HEK293 (cell line): ENCODE measurements around the gene MEF2C.
A peak's percentile ranks its signal among the peaks of the same experiment; 100 is the strongest.

Experiments used
- CTCF ChIA-PET: fragments of 350-600 bp; formaldehyde crosslinking; extraction: SDS; loops from one replicate; lab custom pipeline; 2021; ENCODE audit warnings: antibody characterized with exemption; lab: Yijun Ruan, JAX
- POLR2A ChIA-PET: fragments of 300-600 bp; formaldehyde crosslinking; extraction: SDS; loops from one replicate; lab custom pipeline; 2020; ENCODE audit warnings: antibody characterized with exemption, inconsistent platforms; lab: Yijun Ruan, JAX
- H3K27ac ChIP-seq: fragments of 200-500 bp; sonication (Bioruptor generic); 2 replicates; pipeline ENCODE4 v1.5.1; 2014; ENCODE audit warnings: low read depth, low read length, control low read depth, inconsistent platforms; ENCODE audit errors: extremely low read depth
- H3K36me3 ChIP-seq, 2 experiments: fragments of 200-500 bp in 1 of 2; sonication (Bioruptor generic) in 1 of 2; 1 replicate in 1 of 2; 2 replicates in 1 of 2; pipeline ENCODE4 v1.5.1; 2014 to 2017; ENCODE audit warnings: inconsistent platforms in 2 of 2, low read length in 2 of 2; ENCODE audit not compliant: control insufficient read depth in 2 of 2, insufficient read depth in 1 of 2
- H3K4me1 ChIP-seq: fragments of 200-500 bp; sonication (Bioruptor generic); 2 replicates; pipeline ENCODE4 v1.5.1; 2014; ENCODE audit warnings: mild to moderate bottlenecking, low read length, inconsistent platforms; ENCODE audit not compliant: control insufficient read depth, insufficient read depth
- H3K4me3 ChIP-seq: 2 replicates; pipeline ENCODE4 v1.5.1; 2011; ENCODE audit warnings: low read depth, mild to moderate bottlenecking, control low read depth, low read length, moderate library complexity
- H3K9me3 ChIP-seq: fragments of 200-500 bp; sonication (Bioruptor generic); 2 replicates; pipeline ENCODE4 v1.5.1; 2014; ENCODE audit warnings: low read depth, low read length, inconsistent platforms; ENCODE audit not compliant: control insufficient read depth, insufficient read depth
- EGR2 ChIP-seq: fragments of 450-650 bp; formaldehyde crosslinking; IDR thresholded peaks from 2 replicates; pipeline ENCODE4 v1.5.1; 2016; ENCODE audit warnings: low read depth, missing biosample characterization, missing genetic modification characterization
- HOXD13 ChIP-seq: sonication (generic); formaldehyde crosslinking; IDR thresholded peaks from 2 replicates; pipeline ENCODE4 v1.8.0; 2022; ENCODE audit warnings: missing genetic modification reagents, borderline replicate concordance
- IKZF3 ChIP-seq: fragments of 450-650 bp; IDR thresholded peaks from 2 replicates; pipeline ENCODE4 v1.5.0; 2018; ENCODE audit warnings: missing biosample characterization, mild to moderate bottlenecking, missing genetic modification characterization, moderate library complexity
- MYNN ChIP-seq: fragments of 450-650 bp; formaldehyde crosslinking; IDR thresholded peaks from 2 replicates; pipeline ENCODE4 v1.5.1; 2016; ENCODE audit warnings: missing biosample characterization, missing genetic modification characterization, borderline replicate concordance
- PRDM1 ChIP-seq: fragments of 450-650 bp; formaldehyde crosslinking; IDR thresholded peaks from 2 replicates; pipeline ENCODE4; 2016; ENCODE audit warnings: missing biosample characterization, missing genetic modification characterization
- SP2 ChIP-seq: fragments of 450-650 bp; formaldehyde crosslinking; IDR thresholded peaks from 2 replicates; pipeline ENCODE4 v1.5.1; 2016; ENCODE audit warnings: missing biosample characterization, missing genetic modification characterization
- ZNF324 ChIP-seq: fragments of 450-650 bp; formaldehyde crosslinking; IDR thresholded peaks from 2 replicates; pipeline ENCODE4 v1.5.1; 2016; ENCODE audit warnings: missing biosample characterization, missing genetic modification characterization
- ZNF366 ChIP-seq: fragments of 450-650 bp; formaldehyde crosslinking; conservative IDR thresholded peaks from 2 replicates; pipeline ENCODE4 v1.5.1; 2016; ENCODE audit warnings: missing biosample characterization, missing genetic modification characterization
- ZNF423 ChIP-seq: fragments of 450-650 bp; formaldehyde crosslinking; IDR thresholded peaks from 2 replicates; pipeline ENCODE4 v1.5.1; 2016; ENCODE audit warnings: missing biosample characterization, missing genetic modification characterization
- ZNF561 ChIP-seq: fragments of 450-650 bp; IDR thresholded peaks from 2 replicates; pipeline ENCODE4 v1.5.1; 2018; ENCODE audit warnings: missing biosample characterization, missing genetic modification characterization, borderline replicate concordance
- ZNF610 ChIP-seq: fragments of 450-650 bp; formaldehyde crosslinking; IDR thresholded peaks from 2 replicates; pipeline ENCODE4 v1.5.1; 2016; ENCODE audit warnings: missing biosample characterization, missing genetic modification characterization, borderline replicate concordance
- ZNF76 ChIP-seq: fragments of 450-650 bp; formaldehyde crosslinking; IDR thresholded peaks from 2 replicates; pipeline ENCODE4; 2016; ENCODE audit warnings: low read depth, missing biosample characterization, missing genetic modification characterization, borderline replicate concordance
- ZNF777 ChIP-seq: fragments of 450-650 bp; formaldehyde crosslinking; IDR thresholded peaks from 2 replicates; pipeline ENCODE4 v1.5.1; 2017; ENCODE audit warnings: missing biosample characterization, missing genetic modification characterization, borderline replicate concordance
- TF ChIP-seq, protein P1 (sequence below): fragments of 450-650 bp; formaldehyde crosslinking; IDR thresholded peaks from 2 replicates; pipeline ENCODE4 v1.5.1; 2016; ENCODE audit warnings: missing biosample characterization, missing genetic modification characterization
- TF ChIP-seq, protein P2 (sequence below): fragments of 450-650 bp; formaldehyde crosslinking; IDR thresholded peaks from 2 replicates; pipeline ENCODE4 v1.5.1; 2016; ENCODE audit warnings: missing biosample characterization, missing genetic modification characterization
- TF ChIP-seq, protein P3 (sequence below): fragments of 450-650 bp; IDR thresholded peaks from 2 replicates; pipeline ENCODE4 v1.5.1; 2018; ENCODE audit warnings: missing biosample characterization, mild to moderate bottlenecking, missing genetic modification characterization
- TF ChIP-seq, protein P4 (sequence below): fragments of 450-650 bp; IDR thresholded peaks from 2 replicates; pipeline ENCODE4 v1.5.1; 2018; ENCODE audit warnings: missing biosample characterization, missing genetic modification characterization
- TF ChIP-seq, protein P5 (sequence below): fragments of 450-650 bp; formaldehyde crosslinking; conservative IDR thresholded peaks from 2 replicates; pipeline ENCODE4 v1.5.1; 2016; ENCODE audit warnings: low read depth, missing biosample characterization, missing genetic modification characterization
- TF ChIP-seq, protein P6 (sequence below): fragments of 450-650 bp; formaldehyde crosslinking; IDR thresholded peaks from 2 replicates; pipeline ENCODE4 v1.5.1; 2016; ENCODE audit warnings: missing biosample characterization, missing genetic modification characterization
- TF ChIP-seq, protein P7 (sequence below): fragments of 450-650 bp; formaldehyde crosslinking; IDR thresholded peaks from 2 replicates; pipeline ENCODE4 v1.5.1; 2016; ENCODE audit warnings: missing biosample characterization, missing genetic modification characterization, borderline replicate concordance

Gene MEF2C

DNA sequence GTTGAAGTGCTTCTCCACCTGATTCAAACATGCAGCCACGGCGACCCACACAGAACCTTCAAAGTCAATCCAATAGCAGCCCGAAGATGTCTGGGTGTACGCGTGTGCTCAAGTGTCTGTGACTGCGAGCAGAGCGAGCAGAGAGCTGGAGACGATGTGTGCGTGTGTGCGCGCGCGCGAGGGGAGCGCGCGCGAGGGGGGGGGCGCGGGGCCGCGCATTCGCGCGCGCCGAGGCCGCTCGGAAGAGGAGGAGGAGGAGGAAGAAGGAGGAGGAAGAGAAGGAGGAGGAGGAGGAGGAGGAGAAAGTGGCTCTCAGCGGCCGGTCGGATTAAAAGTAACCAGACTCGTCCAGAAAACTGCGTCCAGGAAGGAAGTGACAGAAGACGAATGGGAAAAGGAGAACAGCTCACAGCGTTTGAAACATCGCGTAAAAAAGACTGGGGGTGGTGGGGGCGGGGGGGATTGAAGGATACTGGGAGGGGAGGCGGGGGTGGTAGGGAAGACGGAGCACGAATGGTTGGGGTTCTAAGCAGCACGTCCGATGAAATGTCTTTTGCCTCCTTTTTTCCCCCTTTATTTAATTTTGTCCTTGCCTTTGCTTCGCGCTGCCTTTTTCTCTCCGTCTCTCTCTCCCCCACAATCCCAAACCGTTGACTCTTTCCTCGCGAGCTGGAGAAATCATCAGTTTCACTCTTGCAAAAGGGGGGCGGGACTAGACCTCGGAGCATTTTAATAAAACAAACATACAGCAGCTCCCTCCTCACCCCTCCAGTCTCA lies at the start of gene MEF2C:
MEF2C (minus strand) TSS at position 126 of the 777 bp plus-strand sequence. CDS start 59,396 bp downstream, outside the sequence.
- POLR2A ChIA-PET, result interaction anchor here (0.6 to 1.2 kb wide), 5 partner anchors 58 to 654 kb away, joined by 3 to 5 read pairs (median 4); no protein-coding TSS in a partner anchor
- Histone ChIP-seq H3K36me3 (no peaks in the 10 kb centered on the region), H3K9me3 (no peaks in the 10 kb centered on the region), H3K4me1 (peaks cover 17% of the 10 kb centered on the region; the same call in 1 of the 2 replicates), H3K27ac (peak within 1 kb of the TSS; percentile 77), H3K4me3 (peak within 1 kb of the TSS; percentile 82)
- CTCF ChIA-PET, result interaction anchor here (0.5 to 1.0 kb wide), 3 partner anchors 155 to 1470 kb away, joined by 3 read pairs; partner anchors contain the start of gene CCNH
- TF ChIP-seq ZNF561, result 0 out of 2 replicates have a peak, but pooled peaks have one; percentile 37
- TF ChIP-seq, protein P1, sequence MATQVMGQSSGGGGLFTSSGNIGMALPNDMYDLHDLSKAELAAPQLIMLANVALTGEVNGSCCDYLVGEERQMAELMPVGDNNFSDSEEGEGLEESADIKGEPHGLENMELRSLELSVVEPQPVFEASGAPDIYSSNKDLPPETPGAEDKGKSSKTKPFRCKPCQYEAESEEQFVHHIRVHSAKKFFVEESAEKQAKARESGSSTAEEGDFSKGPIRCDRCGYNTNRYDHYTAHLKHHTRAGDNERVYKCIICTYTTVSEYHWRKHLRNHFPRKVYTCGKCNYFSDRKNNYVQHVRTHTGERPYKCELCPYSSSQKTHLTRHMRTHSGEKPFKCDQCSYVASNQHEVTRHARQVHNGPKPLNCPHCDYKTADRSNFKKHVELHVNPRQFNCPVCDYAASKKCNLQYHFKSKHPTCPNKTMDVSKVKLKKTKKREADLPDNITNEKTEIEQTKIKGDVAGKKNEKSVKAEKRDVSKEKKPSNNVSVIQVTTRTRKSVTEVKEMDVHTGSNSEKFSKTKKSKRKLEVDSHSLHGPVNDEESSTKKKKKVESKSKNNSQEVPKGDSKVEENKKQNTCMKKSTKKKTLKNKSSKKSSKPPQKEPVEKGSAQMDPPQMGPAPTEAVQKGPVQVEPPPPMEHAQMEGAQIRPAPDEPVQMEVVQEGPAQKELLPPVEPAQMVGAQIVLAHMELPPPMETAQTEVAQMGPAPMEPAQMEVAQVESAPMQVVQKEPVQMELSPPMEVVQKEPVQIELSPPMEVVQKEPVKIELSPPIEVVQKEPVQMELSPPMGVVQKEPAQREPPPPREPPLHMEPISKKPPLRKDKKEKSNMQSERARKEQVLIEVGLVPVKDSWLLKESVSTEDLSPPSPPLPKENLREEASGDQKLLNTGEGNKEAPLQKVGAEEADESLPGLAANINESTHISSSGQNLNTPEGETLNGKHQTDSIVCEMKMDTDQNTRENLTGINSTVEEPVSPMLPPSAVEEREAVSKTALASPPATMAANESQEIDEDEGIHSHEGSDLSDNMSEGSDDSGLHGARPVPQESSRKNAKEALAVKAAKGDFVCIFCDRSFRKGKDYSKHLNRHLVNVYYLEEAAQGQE (tag by site-specific recombination), result no peak
- no peak for TF ChIP-seq ZNF423 (tag by site-specific recombination)
- TF ChIP-seq ZNF324 (tag by site-specific recombination), result no peak
- TF ChIP-seq ZNF76 (tag by site-specific recombination), result peak; percentile 77
- no peak for TF ChIP-seq HOXD13 (CRISPR knock-in tag)
- TF ChIP-seq, protein P2, sequence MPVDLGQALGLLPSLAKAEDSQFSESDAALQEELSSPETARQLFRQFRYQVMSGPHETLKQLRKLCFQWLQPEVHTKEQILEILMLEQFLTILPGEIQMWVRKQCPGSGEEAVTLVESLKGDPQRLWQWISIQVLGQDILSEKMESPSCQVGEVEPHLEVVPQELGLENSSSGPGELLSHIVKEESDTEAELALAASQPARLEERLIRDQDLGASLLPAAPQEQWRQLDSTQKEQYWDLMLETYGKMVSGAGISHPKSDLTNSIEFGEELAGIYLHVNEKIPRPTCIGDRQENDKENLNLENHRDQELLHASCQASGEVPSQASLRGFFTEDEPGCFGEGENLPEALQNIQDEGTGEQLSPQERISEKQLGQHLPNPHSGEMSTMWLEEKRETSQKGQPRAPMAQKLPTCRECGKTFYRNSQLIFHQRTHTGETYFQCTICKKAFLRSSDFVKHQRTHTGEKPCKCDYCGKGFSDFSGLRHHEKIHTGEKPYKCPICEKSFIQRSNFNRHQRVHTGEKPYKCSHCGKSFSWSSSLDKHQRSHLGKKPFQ, result no peak
- TF ChIP-seq, protein P3, sequence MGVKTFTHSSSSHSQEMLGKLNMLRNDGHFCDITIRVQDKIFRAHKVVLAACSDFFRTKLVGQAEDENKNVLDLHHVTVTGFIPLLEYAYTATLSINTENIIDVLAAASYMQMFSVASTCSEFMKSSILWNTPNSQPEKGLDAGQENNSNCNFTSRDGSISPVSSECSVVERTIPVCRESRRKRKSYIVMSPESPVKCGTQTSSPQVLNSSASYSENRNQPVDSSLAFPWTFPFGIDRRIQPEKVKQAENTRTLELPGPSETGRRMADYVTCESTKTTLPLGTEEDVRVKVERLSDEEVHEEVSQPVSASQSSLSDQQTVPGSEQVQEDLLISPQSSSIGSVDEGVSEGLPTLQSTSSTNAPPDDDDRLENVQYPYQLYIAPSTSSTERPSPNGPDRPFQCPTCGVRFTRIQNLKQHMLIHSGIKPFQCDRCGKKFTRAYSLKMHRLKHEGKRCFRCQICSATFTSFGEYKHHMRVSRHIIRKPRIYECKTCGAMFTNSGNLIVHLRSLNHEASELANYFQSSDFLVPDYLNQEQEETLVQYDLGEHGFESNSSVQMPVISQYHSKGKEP (tag by site-specific recombination), result 0 out of 2 replicates have a peak, but pooled peaks have one; percentile 6
- TF ChIP-seq, protein P4, sequence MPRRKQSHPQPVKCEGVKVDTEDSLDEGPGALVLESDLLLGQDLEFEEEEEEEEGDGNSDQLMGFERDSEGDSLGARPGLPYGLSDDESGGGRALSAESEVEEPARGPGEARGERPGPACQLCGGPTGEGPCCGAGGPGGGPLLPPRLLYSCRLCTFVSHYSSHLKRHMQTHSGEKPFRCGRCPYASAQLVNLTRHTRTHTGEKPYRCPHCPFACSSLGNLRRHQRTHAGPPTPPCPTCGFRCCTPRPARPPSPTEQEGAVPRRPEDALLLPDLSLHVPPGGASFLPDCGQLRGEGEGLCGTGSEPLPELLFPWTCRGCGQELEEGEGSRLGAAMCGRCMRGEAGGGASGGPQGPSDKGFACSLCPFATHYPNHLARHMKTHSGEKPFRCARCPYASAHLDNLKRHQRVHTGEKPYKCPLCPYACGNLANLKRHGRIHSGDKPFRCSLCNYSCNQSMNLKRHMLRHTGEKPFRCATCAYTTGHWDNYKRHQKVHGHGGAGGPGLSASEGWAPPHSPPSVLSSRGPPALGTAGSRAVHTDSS, result peak; percentile 99
- TF ChIP-seq, protein P5, sequence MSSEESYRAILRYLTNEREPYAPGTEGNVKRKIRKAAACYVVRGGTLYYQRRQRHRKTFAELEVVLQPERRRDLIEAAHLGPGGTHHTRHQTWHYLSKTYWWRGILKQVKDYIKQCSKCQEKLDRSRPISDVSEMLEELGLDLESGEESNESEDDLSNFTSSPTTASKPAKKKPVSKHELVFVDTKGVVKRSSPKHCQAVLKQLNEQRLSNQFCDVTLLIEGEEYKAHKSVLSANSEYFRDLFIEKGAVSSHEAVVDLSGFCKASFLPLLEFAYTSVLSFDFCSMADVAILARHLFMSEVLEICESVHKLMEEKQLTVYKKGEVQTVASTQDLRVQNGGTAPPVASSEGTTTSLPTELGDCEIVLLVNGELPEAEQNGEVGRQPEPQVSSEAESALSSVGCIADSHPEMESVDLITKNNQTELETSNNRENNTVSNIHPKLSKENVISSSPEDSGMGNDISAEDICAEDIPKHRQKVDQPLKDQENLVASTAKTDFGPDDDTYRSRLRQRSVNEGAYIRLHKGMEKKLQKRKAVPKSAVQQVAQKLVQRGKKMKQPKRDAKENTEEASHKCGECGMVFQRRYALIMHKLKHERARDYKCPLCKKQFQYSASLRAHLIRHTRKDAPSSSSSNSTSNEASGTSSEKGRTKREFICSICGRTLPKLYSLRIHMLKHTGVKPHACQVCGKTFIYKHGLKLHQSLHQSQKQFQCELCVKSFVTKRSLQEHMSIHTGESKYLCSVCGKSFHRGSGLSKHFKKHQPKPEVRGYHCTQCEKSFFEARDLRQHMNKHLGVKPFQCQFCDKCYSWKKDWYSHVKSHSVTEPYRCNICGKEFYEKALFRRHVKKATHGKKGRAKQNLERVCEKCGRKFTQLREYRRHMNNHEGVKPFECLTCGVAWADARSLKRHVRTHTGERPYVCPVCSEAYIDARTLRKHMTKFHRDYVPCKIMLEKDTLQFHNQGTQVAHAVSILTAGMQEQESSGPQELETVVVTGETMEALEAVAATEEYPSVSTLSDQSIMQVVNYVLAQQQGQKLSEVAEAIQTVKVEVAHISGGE, result 0 out of 2 replicates have a peak, but pooled peaks have one; percentile 33
- peak; percentile 85 for TF ChIP-seq EGR2 (tag by site-specific recombination)
- TF ChIP-seq MYNN (tag by site-specific recombination), result no peak
- peak; percentile 49; the same call in 1 of the 2 replicates for TF ChIP-seq IKZF3 (tag by site-specific recombination)
- TF ChIP-seq, protein P6, sequence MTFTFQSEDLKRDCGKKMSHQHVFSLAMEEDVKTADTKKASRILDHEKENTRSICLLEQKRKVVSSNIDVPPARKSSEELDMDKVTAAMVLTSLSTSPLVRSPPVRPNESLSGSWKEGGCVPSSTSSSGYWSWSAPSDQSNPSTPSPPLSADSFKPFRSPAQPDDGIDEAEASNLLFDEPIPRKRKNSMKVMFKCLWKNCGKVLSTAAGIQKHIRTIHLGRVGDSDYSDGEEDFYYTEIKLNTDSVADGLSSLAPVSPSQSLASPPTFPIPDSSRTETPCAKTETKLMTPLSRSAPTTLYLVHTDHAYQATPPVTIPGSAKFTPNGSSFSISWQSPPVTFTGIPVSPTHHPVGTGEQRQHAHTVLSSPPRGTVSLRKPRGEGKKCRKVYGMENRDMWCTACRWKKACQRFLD, result no peak
- peak; percentile 36 for TF ChIP-seq SP2
- TF ChIP-seq, protein P7, sequence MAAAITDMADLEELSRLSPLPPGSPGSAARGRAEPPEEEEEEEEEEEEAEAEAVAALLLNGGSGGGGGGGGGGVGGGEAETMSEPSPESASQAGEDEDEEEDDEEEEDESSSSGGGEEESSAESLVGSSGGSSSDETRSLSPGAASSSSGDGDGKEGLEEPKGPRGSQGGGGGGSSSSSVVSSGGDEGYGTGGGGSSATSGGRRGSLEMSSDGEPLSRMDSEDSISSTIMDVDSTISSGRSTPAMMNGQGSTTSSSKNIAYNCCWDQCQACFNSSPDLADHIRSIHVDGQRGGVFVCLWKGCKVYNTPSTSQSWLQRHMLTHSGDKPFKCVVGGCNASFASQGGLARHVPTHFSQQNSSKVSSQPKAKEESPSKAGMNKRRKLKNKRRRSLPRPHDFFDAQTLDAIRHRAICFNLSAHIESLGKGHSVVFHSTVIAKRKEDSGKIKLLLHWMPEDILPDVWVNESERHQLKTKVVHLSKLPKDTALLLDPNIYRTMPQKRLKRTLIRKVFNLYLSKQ (tag by site-specific recombination), result no peak
- TF ChIP-seq ZNF610 (tag by site-specific recombination), result peak; percentile 54; the same call in 1 of the 2 replicates
- TF ChIP-seq PRDM1 (tag by site-specific recombination), result peak; percentile 76
- 0 out of 2 replicates have a peak, but pooled peaks have one; percentile 3 for TF ChIP-seq ZNF366 (tag by site-specific recombination)
- no peak for TF ChIP-seq ZNF777 (tag by site-specific recombination)
